ENCODE results near the gene RABGAP1L.

Gene RABGAP1L

DNA sequence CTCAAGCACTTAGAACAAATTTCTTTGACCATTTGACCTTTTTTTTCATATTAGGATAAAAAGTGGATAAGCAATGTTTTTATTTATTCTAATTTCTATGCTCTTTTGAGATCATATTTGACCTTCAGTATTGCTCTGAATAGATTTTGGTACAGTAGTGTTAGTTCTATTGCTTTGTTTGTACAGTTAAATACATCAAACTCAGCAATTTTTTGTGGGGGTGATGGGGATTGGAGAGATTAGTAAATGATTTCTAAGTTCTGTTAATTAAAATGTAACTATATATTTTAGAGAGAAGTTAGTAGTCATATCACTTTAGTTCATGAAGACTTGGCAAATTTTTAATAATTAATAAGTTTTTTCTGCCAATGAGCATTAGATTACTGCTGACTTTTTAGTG lies 286.0 kb downstream of the RABGAP1L start:
- TF ChIP-seq, protein P1, sequence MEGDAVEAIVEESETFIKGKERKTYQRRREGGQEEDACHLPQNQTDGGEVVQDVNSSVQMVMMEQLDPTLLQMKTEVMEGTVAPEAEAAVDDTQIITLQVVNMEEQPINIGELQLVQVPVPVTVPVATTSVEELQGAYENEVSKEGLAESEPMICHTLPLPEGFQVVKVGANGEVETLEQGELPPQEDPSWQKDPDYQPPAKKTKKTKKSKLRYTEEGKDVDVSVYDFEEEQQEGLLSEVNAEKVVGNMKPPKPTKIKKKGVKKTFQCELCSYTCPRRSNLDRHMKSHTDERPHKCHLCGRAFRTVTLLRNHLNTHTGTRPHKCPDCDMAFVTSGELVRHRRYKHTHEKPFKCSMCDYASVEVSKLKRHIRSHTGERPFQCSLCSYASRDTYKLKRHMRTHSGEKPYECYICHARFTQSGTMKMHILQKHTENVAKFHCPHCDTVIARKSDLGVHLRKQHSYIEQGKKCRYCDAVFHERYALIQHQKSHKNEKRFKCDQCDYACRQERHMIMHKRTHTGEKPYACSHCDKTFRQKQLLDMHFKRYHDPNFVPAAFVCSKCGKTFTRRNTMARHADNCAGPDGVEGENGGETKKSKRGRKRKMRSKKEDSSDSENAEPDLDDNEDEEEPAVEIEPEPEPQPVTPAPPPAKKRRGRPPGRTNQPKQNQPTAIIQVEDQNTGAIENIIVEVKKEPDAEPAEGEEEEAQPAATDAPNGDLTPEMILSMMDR (IDR thresholded peaks at IDR 0.05; ENCODE audit: low read depth, low read length, missing control alignments): no peak
- no peak overlapping the region for H3K4me3 ChIP-seq (replicated peaks; ENCODE audit: low read depth, low read length)
- DNase-seq (ENCODE audit: extremely low read depth, low read depth): no peak

DNA sequence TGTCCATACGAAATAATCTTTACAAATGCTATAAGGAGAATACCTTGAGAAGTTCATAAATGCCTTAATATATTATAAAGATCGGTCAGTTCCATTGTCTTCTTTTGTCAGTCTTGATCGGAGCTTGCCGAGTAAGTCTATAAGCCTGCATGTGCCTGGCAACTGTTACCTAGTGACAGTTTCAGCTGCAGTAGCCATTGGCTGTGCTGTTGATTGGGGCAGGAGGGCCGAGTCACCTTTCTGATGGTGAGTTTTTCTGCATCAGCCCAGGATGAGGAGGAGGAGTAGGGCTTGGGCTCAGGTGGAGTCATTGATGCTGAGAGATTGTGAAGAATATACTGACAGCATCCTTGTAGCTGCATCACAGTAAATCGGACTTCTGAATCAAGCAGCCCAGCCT lies 286.5 kb downstream of the RABGAP1L start:
- no peak for DNase-seq (ENCODE audit: extremely low read depth, low read depth)
- TF ChIP-seq, protein P1 (IDR thresholded peaks at IDR 0.05; ENCODE audit: low read depth, low read length, missing control alignments): no peak
- no peak overlapping the region for H3K4me3 ChIP-seq (replicated peaks; ENCODE audit: low read depth, low read length)

DNA sequence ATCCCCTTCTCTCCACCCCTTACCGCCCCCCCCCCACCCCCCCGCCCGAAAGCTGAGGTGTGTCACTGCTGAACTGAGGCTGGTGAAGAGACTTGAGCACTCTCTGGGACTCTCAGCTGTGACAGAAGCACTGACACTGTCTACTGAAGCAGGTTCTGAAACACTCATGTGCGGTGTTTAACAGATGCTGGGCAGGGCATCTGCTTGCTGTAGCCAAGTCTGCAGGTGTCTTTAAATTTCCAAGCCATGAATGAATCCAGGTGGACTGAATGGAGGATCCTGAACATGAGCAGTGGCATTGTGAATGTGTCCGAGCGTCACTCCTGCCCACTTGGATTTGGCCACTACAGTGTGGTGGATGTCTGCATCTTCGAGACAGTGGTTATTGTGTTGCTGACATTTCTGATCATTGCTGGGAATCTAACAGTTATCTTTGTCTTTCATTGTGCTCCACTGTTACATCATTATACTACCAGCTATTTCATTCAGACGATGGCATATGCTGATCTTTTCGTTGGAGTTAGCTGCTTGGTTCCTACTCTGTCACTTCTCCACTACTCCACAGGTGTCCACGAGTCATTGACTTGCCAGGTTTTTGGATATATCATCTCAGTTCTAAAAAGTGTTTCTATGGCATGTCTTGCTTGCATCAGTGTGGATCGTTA lies 288.7 kb downstream of the RABGAP1L start, which contains the start of gene GPR52:
Gene GPR52 (plus strand): TSS at position 99 of the 665 bp plus-strand sequence. CDS start 148 bp downstream, at position 247.
- H3K4me3 ChIP-seq (replicated peaks; ENCODE audit: low read depth, low read length): no peak within 1 kb of the TSS
- TF ChIP-seq, protein P1 (IDR thresholded peaks at IDR 0.05; ENCODE audit: low read depth, low read length, missing control alignments): no peak
- DNase-seq (ENCODE audit: extremely low read depth, low read depth): no peak

DNA sequence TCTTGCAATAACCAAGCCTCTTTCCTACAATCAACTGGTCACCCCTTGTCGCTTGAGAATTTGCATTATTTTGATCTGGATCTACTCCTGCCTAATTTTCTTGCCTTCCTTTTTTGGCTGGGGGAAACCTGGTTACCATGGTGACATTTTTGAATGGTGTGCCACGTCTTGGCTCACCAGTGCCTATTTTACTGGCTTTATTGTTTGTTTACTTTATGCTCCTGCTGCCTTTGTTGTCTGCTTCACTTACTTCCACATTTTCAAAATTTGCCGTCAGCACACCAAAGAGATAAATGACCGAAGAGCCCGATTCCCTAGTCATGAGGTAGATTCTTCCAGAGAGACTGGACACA lies 289.2 kb downstream of the RABGAP1L start:
- DNase-seq (ENCODE audit: extremely low read depth, low read depth): no peak
- TF ChIP-seq, protein P1 (IDR thresholded peaks at IDR 0.05; ENCODE audit: low read depth, low read length, missing control alignments): no peak
- no peak overlapping the region for H3K4me3 ChIP-seq (replicated peaks; ENCODE audit: low read depth, low read length)

DNA sequence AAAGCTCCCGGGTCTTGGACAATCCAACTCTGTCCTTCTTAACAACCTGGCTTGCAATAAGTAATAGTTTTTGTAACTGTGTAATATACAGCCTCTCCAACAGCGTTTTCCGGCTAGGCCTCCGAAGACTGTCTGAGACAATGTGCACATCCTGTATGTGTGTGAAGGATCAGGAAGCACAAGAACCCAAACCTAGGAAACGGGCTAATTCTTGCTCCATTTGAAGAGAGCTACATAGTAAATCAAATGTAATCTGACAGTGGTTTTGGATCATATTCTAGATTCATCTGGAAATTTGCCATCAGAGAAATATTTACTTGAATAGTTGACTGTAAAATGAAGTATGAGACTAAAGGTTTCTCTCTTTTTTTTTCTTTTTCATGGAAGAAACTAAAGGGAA lies 289.7 kb downstream of the RABGAP1L start:
- DNase-seq (ENCODE audit: extremely low read depth, low read depth): no peak
- TF ChIP-seq, protein P1 (IDR thresholded peaks at IDR 0.05; ENCODE audit: low read depth, low read length, missing control alignments): no peak
- H3K4me3 ChIP-seq (replicated peaks; ENCODE audit: low read depth, low read length): no peak overlapping the region

DNA sequence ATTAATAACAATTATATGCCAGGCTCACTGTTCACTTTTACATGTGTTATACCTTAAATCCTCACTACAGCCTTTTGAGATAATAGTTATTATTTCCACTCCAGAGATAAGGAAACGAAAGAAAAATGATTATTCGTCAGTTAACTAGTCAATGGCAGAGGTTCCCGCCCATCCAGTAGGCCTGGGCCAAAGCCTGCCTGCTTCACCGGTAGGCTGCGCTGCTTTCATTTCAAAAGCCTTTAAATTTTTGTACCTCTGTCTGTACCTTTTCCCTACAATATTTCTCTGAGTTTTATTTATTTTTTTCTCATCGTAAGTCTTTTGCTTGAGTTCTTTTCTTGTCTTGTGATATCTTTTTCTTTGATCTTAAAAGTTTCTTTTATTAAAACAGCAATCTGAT lies 292.1 kb downstream of the RABGAP1L start:
- TF ChIP-seq, protein P1 (IDR thresholded peaks at IDR 0.05; ENCODE audit: low read depth, low read length, missing control alignments): no peak
- no peak overlapping the region for H3K4me3 ChIP-seq (replicated peaks; ENCODE audit: low read depth, low read length)
- no peak for DNase-seq (ENCODE audit: extremely low read depth, low read depth)

DNA sequence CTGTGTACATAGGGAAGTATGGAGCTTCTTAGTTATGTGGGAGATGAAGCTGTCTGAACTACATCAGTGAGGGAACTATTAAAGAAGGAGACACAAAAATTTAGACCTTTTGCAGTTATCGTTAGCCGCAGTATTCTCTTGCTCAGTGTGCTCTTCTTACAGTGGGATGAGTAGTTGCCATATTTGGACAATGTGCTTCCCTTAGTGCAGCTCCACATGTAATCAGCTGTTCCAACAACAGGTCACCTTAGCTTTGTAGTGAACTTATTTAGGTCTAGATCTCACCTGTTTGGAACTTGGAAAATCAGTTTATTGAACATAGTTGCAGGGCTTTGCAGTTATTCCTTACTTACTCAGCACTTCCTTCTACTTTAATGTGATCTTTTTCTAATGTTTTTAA lies 306.5 kb downstream of the RABGAP1L start:
- TF ChIP-seq, protein P1 (IDR thresholded peaks at IDR 0.05; ENCODE audit: low read depth, low read length, missing control alignments): no peak
- DNase-seq (ENCODE audit: extremely low read depth, low read depth): no peak
- no peak overlapping the region for H3K4me3 ChIP-seq (replicated peaks; ENCODE audit: low read depth, low read length)

All from HFF-Myc (cell line).